ENCODE measurements around the gene GUCY2C. TPM values are rescaled to one million over a fixed set of nuclear protein-coding genes. Genes with fewer than 3 reads are reported as not detected.

GUCY2C gene
- polyA plus RNA-seq, 1 experiment: not detected

DNA sequence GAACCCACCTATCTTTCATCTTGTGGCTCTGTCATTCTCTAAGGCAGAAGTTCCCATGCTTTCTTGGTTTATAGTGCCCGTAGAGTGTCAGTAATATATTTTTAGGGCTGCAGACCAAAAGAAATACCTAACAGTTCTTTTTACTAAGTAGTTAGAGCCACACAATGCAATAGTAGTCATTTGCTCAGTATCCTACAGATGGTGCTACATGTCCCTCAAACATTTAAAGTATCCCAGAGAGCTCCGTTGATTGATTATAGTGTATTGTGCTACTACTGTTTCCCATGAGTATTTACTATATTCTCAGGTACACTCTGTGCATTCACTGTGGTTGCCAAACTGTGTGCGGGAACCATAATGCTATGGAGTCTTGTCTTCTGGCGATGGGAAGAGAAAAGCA, 124.0 kb downstream of the GUCY2C start:
- no peak overlapping the region for H3K4me3 ChIP-seq (ENCODE audit: low read depth, low read length)
- H3K27me3 ChIP-seq (ENCODE audit: control insufficient read depth, insufficient read depth, low read length): peaks cover 5% of the 10 kb centered on the region
- POLR2A ChIA-PET: no interaction called here
- H3K27ac ChIP-seq (ENCODE audit: low read depth, low read length): no peak overlapping the region
- H3K9me3 ChIP-seq (ENCODE audit: control insufficient read depth, insufficient read depth, low read length): peaks cover 5% of the 10 kb centered on the region; the same call in 1 of the 2 replicates
- TF ChIP-seq, protein P1, sequence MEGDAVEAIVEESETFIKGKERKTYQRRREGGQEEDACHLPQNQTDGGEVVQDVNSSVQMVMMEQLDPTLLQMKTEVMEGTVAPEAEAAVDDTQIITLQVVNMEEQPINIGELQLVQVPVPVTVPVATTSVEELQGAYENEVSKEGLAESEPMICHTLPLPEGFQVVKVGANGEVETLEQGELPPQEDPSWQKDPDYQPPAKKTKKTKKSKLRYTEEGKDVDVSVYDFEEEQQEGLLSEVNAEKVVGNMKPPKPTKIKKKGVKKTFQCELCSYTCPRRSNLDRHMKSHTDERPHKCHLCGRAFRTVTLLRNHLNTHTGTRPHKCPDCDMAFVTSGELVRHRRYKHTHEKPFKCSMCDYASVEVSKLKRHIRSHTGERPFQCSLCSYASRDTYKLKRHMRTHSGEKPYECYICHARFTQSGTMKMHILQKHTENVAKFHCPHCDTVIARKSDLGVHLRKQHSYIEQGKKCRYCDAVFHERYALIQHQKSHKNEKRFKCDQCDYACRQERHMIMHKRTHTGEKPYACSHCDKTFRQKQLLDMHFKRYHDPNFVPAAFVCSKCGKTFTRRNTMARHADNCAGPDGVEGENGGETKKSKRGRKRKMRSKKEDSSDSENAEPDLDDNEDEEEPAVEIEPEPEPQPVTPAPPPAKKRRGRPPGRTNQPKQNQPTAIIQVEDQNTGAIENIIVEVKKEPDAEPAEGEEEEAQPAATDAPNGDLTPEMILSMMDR (IDR thresholded peaks at IDR 0.05; ENCODE audit: low read depth, low read length): no peak
- CTCF ChIA-PET: no interaction called here
- no peak for DNase-seq (ENCODE audit: low read depth, low spot score)

DNA sequence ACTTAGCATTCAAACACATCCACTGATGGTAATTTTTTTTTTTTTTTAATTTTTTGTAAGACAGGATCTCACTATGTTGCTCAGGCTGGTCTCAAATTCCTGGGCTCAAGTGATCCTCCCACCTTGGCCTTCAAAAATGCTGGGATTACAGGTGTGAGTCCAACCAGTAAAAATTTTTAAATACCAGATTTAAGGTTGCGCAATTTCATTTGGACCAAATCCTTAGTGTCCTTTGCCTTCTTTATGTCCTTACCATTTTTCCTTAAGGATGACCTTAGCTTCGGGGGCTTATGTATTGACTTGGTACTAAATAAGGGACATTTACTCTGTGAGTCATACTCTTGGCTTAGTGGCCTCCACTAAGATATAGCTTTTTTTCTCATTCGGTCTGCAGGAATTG, 124.6 kb downstream of the GUCY2C start:
- Histone ChIP-seq H3K27me3 (ENCODE audit: control insufficient read depth, insufficient read depth, low read length) (peaks cover 8% of the 10 kb centered on the region), H3K4me3 (ENCODE audit: low read depth, low read length) (no peak overlapping the region), H3K27ac (ENCODE audit: low read depth, low read length) (no peak overlapping the region), H3K9me3 (ENCODE audit: control insufficient read depth, insufficient read depth, low read length) (peaks cover 5% of the 10 kb centered on the region; the same call in 1 of the 2 replicates)
- TF ChIP-seq, protein P1 (IDR thresholded peaks at IDR 0.05; ENCODE audit: low read depth, low read length): no peak
- ChIA-PET POLR2A (no interaction called here), CTCF (no interaction called here)
- no peak for DNase-seq (ENCODE audit: low read depth, low spot score)

DNA sequence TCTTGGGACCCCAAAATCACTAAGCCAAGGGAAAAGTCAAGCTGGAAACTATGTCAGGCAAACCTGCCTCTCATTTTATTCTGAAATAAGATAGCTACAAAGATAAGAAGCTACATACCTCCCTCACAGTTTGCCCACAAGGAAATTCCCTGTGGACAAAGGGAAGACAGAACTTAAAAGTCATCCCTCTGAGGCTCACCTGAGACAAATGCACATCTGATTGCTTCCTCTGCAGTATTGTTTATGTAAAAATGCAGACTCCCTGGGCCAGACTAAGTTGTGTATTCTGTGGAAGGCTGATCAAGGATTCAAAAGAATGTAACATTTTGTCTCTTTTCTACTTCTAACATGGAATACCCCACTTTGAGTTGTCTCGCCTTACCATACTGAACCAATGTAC, 126.2 kb downstream of the GUCY2C start:
- no peak for DNase-seq (ENCODE audit: low read depth, low spot score)
- CTCF ChIA-PET: interaction anchor here (1.0 kb wide), 1 partner anchor 403 kb away, joined by 4 read pairs; no protein-coding TSS in a partner anchor
- Histone ChIP-seq H3K27me3 (ENCODE audit: control insufficient read depth, insufficient read depth, low read length) (peaks cover 5% of the 10 kb centered on the region), H3K9me3 (ENCODE audit: control insufficient read depth, insufficient read depth, low read length) (peaks cover 5% of the 10 kb centered on the region; the same call in 1 of the 2 replicates), H3K27ac (ENCODE audit: low read depth, low read length) (no peak overlapping the region), H3K4me3 (ENCODE audit: low read depth, low read length) (no peak overlapping the region)
- POLR2A ChIA-PET: no interaction called here
- TF ChIP-seq, protein P1 (IDR thresholded peaks at IDR 0.05; ENCODE audit: low read depth, low read length): no peak

DNA sequence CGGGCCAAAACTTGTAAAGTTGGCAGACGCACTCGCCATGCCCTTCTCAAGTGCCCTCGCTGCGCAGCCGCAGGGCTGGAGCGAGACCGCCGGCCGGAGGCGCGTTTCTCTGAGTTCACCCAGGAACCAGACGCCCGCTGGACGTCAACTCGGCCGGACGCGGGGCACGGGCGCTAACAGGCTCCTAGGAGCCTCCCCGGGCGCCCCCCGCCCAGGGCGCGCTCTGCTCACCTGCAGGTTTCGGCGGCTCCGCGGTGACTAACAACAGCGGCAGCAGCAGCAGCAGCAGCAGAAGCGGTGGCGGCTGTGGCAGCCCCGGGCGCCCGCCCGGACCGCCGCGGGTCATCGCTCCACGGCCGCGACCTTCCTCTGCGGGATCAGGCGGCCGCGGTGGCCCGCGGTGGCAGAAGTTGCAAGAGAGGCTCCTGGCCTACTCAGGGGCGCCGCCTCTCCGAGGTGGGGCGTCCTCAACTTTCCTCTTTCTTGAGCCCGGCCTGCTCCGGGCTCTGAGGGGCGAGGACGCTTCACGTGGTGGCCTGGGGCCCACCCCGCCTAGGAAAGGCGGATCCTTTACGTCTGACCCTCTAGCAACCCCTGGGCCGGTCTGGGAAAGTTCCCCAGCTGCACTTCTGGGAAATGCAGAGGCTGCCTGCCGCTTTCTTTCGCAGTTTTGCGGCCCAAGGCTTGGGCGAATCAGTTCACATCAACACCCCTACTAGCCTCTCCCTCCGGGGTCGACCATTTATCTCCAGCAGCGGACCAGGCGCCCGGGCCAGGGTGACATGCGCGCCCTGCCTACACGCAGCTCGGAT, 128.8 kb downstream of the GUCY2C start, which contains the start of gene PLBD1:
PLBD1 (minus strand) TSS at position 533 of the 812 bp plus-strand sequence; CDS start at position 346, 187 bp downstream.
- no peak for DNase-seq (ENCODE audit: low read depth, low spot score)
- H3K4me3 ChIP-seq (ENCODE audit: low read depth, low read length): peak within 1 kb of the TSS; percentile 45
- ChIA-PET CTCF (interaction anchor here (0.6 kb wide), 2 partner anchors 87 to 402 kb away, joined by 3 to 7 read pairs; no protein-coding TSS in a partner anchor), POLR2A (no interaction called here)
- peaks cover 5% of the 10 kb centered on the region for H3K27me3 ChIP-seq (ENCODE audit: control insufficient read depth, insufficient read depth, low read length)
- TF ChIP-seq, protein P1 (IDR thresholded peaks at IDR 0.05; ENCODE audit: low read depth, low read length): no peak
- peaks cover 5% of the 10 kb centered on the region; the same call in 1 of the 2 replicates for H3K9me3 ChIP-seq (ENCODE audit: control insufficient read depth, insufficient read depth, low read length)
- H3K27ac ChIP-seq (ENCODE audit: low read depth, low read length): no peak within 1 kb of the TSS

DNA sequence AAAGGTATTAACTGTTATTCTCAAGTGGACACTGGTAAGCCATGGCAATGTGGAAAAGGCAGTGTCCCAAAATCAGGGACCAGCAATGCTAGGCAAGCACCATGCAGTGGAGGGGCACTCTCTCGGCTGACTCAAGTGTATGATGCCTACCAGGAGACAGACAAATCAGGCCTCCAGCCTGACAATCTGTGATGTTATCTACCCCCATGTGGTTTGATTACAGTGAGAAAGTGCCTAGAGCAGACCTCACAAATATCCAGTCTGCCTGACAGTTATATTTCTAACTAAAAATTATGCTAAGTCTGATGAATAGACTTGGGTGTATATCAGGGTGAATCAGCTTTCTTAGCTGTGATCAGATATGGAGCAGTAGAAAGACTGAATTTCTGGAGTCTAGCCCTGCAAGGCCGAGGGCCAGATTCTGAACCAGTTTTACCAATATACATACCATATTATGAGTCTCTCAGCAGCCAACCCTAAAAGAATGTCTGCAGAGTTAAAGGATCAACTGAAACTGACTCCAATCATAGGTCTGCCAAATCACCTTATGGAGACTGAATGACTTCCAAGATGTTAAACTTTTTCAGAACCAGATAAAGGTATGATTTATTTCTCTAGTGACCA, 132.0 kb downstream of the GUCY2C start:
- no peak for DNase-seq (ENCODE audit: low read depth, low spot score)
- Histone ChIP-seq H3K9me3 (ENCODE audit: control insufficient read depth, insufficient read depth, low read length) (peaks cover 5% of the 10 kb centered on the region; the same call in 1 of the 2 replicates), H3K27ac (ENCODE audit: low read depth, low read length) (no peak overlapping the region), H3K27me3 (ENCODE audit: control insufficient read depth, insufficient read depth, low read length) (peaks cover 3% of the 10 kb centered on the region), H3K4me3 (ENCODE audit: low read depth, low read length) (no peak overlapping the region)
- TF ChIP-seq, protein P1 (IDR thresholded peaks at IDR 0.05; ENCODE audit: low read depth, low read length): no peak
- ChIA-PET CTCF (no interaction called here), POLR2A (no interaction called here)
